SK-MEL-5 (cell line): Measurements from ENCODE around the gene MYO18A. TPM values are rescaled to one million over a fixed set of nuclear protein-coding genes. Genes with fewer than 3 reads are reported as not detected.
A peak's percentile ranks its signal among the peaks of the same experiment; 100 is the strongest.
"Not testable (repeated sequence)": the region's sequence is repeated elsewhere in the genome, so short reads cannot be mapped to it uniquely, and the experiment has no call there.

Source experiments
- DNase-seq: peaks from one replicate; pipeline ENCODE4 v3.0.0-alpha.2; 2016; ENCODE audit warnings: low read depth, low spot score
- in situ Hi-C: cut with HindIII; loops from 2 replicates; pipeline ENCODE4 v1.10.0; 2016; ENCODE audit warnings: low sequenced_read_pairs, high pct_unique_total_duplicates, low pct_unique_long_range_greater_than_20kb
- polyA plus RNA-seq, 2 experiments: library from polyadenylated mRNA; depleted of rRNA; stranded (reverse); fragments of >200 nt; gene quantifications; 2 replicates each; pipeline ENCODE4 v1.2.3, GENCODE V29; 2015
- total RNA-seq: library from RNA; depleted of rRNA; stranded (reverse); fragments of >200 nt; shearing (Covaris generic); gene quantifications from 2 replicates; pipeline ENCODE4 v1.2.3, GENCODE V29; 2014; rRNA removed

MYO18A gene, protein sequence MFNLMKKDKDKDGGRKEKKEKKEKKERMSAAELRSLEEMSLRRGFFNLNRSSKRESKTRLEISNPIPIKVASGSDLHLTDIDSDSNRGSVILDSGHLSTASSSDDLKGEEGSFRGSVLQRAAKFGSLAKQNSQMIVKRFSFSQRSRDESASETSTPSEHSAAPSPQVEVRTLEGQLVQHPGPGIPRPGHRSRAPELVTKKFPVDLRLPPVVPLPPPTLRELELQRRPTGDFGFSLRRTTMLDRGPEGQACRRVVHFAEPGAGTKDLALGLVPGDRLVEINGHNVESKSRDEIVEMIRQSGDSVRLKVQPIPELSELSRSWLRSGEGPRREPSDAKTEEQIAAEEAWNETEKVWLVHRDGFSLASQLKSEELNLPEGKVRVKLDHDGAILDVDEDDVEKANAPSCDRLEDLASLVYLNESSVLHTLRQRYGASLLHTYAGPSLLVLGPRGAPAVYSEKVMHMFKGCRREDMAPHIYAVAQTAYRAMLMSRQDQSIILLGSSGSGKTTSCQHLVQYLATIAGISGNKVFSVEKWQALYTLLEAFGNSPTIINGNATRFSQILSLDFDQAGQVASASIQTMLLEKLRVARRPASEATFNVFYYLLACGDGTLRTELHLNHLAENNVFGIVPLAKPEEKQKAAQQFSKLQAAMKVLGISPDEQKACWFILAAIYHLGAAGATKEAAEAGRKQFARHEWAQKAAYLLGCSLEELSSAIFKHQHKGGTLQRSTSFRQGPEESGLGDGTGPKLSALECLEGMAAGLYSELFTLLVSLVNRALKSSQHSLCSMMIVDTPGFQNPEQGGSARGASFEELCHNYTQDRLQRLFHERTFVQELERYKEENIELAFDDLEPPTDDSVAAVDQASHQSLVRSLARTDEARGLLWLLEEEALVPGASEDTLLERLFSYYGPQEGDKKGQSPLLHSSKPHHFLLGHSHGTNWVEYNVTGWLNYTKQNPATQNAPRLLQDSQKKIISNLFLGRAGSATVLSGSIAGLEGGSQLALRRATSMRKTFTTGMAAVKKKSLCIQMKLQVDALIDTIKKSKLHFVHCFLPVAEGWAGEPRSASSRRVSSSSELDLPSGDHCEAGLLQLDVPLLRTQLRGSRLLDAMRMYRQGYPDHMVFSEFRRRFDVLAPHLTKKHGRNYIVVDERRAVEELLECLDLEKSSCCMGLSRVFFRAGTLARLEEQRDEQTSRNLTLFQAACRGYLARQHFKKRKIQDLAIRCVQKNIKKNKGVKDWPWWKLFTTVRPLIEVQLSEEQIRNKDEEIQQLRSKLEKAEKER (N-terminal part only)
- 14.9 and 16.3 TPM in 2 replicates for total RNA-seq
- polyA plus RNA-seq (2015; cell fraction: cytosol; rRNA removed), result 20.0 and 26.4 TPM in 2 replicates
- polyA plus RNA-seq (2015; cell fraction: nucleus; rRNA removed), result 63.4 and 87.6 TPM in 2 replicates

DNA sequence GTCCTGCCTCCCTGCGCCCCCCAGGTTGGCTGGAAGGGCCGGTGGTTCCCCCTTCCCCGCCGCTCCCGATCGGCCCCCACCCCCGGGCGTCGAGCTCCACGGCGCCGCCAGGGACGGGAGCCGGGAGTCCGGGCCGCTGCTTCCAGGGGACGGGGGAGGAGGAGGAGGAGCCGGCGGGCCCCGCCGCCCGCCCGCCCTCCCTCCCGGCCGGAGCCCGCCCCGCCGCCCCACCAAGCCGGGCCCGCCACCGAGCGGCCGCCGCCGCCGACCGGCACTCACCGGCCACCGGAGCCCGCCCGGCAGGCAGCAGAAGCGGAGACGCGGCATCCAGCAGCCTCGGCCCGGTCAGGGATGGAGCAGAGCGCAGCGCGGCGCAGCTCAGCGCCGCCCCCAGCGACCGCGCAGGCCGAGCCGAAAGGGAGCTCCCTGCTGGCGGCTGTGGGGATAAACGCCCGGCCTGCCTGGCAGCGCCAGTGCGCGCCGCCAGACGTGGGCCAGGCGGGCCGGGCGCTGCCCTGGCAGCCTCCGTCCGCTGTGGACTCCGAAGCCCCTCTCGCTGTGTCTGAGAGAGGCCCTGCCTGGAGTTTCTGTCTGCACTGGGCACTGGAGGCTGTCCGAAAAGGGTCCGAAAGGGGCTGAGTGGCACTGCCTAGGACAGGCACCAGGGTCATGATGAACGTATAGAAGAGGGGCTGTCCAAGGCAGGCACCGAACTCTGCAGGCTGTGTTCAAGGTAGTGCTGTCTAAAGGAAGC, at the start of gene MYO18A:
TSS of gene MYO18A (minus strand) at position 365 of the 754 bp plus-strand sequence. CDS start 13,458 bp downstream, outside the sequence.
- in situ Hi-C loops, result no loop called here
- DNase-seq, result peak; percentile 74

DNA sequence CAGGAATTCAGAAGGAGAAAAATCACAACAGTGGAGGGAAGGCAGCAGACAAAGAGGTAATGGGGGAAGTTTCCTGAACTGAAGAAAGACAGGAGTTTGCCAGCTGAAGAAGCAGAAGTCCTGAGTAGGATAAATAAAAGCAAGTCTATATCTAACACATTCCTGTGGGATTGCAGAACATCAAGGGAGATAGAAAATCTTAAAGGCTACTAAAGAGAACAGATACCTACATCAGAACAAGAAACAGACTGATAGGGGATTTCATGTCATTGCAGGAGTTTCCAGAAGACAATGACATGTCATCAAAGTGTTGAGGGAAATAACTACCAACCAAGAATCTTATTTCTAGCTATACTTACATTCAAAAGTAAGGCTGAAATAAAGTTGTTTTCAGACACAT, 45.2 kb upstream of the MYO18A start:
- DNase-seq, result no peak
- in situ Hi-C loops, result no loop called here

DNA sequence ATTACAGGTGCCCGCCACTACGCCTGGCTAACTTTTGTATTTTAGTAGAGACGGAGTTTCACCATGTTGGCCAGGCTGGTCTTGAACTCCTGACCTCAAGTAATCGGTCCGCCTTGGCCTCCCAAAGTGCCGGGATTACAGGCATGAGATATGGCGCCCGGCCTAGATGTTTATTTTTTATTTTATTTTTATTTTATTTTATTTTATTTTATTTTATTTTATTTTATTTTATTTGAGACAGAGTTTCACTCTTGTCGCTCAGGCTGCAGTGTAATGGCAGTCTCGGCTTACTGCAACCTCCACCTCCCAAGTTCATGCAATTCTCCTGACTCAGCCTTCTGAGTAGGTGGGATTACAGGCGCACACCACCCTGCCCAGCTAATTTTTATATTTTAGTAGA, 41.1 kb upstream of the MYO18A start:
- DNase-seq, in situ Hi-C loops: not testable (repeated sequence)

DNA sequence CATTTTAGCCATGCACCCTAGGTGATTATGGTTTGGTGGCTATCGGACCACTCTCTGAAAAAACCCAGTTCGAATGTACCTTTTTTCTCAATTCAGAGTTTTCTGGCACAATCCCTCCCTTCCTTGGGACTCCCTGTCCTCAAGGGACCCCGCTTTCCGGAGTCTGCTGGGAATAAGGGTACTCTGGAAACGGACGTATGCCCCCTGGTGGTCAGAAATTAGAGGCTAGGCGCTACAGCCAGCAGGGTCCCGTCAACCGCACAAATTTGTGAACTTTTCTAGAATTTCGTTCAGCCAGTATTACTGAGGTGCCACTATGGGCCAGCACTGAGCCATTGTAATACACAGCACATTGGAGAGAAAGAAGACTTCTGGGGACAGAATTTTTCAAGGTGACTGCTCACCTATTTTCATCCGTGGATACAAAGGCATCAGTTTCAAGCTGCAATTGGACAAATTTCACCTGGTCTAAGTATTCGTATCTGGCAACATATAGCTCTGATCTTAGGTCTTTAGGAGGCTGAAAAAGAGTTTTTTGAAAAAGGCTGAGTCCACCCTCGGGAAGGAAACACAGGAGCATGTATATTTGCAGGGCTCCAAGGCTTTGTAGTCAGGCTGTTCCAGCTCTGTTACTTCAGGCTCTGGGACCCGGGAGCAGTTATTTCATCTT, 39.3 kb upstream of the MYO18A start:
- peak; percentile 88 for DNase-seq
- in situ Hi-C loops, result no loop called here

DNA sequence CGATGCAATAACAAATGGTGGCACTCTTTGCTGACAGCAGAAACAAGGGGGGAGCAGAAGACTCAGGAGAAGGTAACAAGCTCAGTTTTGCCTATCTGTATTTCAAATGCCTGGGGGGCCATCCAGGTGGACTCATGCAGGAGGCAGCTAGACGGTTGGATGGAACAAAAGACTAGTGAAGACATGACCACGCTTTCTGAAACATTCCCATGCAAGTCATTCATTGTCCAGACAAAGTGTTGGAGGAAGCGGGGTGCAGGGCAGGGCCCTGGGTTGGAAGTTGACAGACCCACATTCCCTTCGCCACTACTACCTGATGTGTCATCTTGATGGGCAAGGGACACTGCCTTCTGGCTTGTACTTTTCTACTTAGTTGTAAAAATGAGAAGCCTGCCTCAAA, 36.7 kb upstream of the MYO18A start:
- DNase-seq, result no peak
- in situ Hi-C loops, result no loop called here

DNA sequence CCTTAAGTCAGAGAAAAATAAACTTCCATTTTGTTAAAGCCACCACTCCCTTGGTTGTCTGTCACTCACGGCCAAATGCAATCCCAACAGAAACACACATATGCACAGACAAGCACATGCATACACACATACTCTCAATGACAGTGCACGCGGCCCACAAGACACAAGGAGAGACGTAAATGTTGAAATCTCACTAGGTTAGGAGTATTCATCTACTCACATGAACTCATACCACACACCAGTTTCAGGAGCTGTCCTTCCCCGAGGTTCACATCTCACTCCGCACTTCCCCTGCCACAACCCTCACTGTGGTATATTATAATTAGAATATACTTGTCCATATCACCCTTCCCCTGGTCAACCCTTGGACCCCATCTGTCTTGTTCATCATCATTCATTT, 36.0 kb upstream of the MYO18A start:
- DNase-seq, result no peak
- in situ Hi-C loops, result no loop called here

DNA sequence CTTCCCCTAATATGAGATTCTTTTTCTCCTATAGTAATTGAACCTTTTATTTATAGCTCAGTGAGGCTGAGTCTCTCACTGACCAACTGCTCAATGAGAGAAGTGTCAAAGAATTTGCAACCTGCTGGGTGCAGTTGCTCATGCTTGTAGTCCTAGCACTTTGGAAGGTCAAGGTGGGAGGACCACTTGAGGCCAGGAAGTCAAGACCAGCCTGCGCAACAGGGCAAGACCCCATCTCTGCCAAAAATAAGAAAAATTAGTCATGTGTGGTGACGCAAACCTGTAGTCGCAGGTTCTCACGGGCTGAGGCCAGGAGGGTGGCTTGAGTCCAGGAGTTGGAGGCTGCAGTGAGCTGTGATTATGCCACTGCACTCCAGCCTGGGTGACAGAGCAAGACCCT, 35.5 kb upstream of the MYO18A start:
- DNase-seq, result no peak
- in situ Hi-C loops, result no loop called here

DNA sequence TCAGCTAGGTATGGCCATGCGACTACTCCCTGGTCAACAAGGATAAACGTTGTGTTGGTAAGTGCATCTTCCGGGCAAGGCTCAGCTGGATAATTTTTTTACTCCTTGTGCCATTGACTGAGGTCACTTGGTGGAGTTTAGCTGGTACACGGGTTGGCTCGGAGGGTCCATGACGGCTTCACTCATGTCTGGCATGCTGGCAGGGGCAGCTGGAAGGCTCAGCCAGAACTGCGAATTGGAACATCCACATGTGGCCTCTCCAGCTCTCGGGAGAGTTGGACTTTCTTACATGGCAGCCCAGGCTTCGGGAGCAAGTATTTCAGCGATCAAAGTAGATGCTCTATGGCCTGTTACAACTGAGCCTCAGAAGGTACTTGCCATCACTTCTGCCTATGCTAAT, 35.0 kb upstream of the MYO18A start:
- DNase-seq, result no peak
- in situ Hi-C loops, result no loop called here

DNA sequence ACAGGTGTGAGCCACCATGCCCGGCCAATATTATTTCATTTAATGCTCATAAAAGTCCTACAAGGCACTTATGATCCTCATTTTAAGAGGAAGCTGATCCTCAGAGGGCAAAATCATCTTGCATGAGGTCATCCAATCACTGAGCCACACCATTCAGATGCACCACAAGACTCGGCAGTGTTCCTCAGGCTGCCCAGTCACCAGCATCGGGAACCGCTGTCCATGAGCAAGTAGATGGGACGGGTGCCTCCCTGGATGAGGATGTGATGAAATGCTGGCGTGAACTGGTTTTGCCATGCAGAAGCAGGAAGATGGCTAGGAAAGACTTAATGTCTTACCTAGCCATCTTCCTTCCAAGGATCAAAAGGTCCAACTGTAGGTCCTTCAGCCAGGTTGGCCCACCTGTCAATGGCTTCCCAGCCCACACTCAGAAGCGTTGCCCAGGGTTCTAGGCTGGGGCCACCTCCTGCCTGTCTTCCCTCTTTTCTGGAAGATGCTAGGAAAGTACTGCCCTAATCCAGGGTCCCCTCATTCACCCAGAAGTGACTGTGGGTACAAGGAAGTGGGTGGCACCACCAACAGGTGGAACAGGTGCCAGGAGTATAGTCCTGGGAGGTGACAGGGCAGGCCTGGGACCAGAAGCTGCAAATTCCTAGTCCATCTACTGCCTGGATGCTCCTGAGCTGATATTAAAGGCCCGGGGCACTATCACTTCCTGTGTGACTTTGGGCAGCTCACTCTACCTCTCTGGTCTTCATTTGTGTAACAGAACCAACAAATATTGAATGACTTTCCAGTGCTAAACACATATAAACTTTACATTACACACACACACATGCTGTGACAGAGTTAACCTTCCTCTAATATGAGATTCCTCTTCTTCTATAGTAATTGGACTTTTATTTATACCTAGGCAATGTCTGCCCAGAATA, 34.3 kb upstream of the MYO18A start:
- DNase-seq, result no peak
- in situ Hi-C loops, result no loop called here

DNA sequence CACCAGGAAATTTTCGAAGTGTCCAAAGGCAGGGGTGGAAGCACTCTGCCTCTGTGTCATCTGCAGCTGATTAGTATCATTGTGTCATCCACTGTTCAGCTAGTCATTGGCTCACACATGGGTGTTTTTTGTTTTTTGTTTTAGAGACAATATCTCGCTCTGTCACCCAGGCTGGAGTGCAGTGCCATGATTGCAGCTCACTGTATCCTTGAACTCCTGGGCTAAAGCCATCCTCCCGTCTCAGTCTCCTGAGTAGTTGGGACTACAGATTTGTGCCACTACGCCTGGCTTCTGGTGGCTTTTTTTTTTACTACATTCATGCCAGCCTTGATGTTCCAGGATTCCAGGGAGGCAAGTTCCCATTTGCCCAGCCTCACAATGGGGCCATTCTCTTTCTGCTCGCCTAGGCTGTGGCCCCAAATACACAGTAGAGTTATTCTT, 32.5 kb upstream of the MYO18A start:
- in situ Hi-C loops, result no loop called here
- peak; percentile 82 for DNase-seq

DNA sequence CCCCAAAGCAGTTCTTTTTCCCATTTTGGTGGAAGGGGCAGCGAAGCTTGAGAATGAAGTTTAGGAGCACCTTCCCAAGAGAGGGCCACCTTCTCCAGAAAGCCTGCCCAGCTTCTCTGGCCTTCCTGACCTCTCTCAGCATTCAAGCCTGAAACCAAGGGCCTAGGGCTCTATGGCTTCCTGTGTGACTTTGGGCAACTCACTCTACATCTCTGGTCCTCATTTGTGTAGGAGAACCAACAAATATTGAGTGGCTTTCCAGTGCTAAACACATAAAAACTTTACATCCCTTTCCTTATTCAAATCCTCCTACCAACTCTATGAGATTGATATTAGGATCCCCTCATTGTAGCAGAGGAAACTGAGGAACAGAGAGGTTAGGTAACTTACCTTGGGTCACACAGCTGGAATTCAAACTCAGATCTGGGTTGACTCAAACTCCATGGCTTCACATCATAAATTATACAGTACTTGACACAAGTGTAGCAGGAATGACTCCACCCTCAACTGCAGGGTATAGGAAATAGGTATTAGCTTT, 32.0 kb upstream of the MYO18A start:
- no peak for DNase-seq
- in situ Hi-C loops, result no loop called here

DNA sequence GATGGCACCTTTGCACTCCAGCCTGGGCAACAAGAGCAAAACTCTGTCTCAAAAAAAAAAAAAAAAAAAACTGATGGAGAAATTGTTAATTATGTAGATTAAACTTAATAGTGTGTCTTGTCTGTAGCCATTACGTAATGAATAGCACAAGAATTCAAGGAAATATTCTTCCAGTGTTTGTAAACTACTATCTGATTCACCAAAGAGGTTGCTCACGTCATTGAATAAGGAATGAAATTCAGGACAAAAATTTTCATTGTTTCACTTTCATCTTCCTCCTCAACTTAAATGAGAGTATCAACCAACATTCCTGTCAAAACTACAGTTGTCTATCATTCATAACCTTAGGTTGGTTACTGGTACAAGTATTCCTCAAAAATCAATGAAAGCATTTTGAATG, 30.7 kb upstream of the MYO18A start:
- DNase-seq, result no peak
- in situ Hi-C loops, result no loop called here

DNA sequence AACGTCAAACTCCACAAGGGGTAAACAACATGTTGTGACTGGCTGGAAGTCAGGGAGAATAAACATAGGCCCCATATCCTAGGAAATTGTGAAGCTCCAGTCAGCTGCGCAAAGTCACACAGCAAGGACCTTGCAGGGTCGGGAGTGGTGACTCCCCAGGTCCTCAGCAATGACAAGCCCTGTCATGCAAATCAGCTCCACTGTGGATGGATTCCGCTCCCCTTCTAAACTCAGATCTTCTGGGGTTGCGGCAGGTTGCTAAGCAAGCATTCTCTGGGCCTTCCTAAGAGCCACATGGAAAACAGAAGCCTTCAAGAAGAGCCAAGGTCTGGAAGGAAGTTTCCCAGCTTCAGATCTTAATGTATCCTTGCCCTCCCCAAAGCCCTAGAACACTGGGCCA, 28.9 kb upstream of the MYO18A start:
- no peak for DNase-seq
- in situ Hi-C loops, result no loop called here

DNA sequence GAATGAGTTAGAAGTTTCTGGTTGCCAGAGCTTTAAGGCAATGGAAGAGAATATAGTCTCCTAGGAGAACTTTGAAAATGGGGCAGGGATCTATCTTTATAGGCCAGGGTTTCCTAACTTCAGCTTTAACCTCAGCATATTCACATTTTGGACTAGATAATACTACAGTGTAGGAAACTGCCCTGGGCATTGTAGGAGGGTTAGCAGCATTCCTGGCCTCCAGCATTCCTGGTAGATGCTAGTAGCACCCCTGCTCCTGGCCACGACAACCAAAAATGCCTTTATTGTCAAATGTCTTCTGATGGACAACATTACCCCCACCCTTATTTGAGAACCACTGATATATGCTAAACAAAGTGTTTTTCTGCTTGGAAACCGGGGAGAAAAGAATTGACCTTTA, 27.8 kb upstream of the MYO18A start:
- in situ Hi-C loops, result no loop called here
- DNase-seq, result no peak

DNA sequence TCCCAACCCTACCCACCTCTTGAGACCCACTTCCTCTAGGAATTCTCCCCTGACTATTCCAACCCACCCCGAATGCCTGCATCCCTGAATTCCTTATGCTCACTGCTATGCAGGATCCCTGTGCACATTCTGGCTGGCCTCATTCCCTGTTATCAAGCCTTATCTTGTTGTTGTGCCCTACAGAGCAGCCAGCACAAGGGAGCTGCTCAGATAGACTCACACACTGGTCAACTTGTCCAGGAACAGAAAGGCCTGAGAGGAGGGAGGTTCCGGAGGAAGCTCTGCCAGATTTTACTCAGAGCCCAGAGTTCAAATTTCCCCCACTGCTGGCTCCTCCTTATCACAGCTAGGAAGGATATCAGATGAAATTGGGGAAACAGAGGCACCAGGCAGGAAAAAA, 24.8 kb upstream of the MYO18A start:
- no peak for DNase-seq
- in situ Hi-C loops, result no loop called here
